Glutamatergic neuron (in vitro differentiated cells): Measurements from ENCODE around the gene MACROD1. TPM values are rescaled to one million over a fixed set of nuclear protein-coding genes. Genes with fewer than 3 reads are reported as not detected.

Experiments used
- DNase-seq: peaks from one replicate; pipeline ENCODE4 v3.0.0; 2022
- H3K27ac Mint-ChIP-seq: one replicate; pipeline ENCODE4 v1.8.0; 2020; ENCODE audit warnings: mild to moderate bottlenecking, mixed read lengths, inconsistent platforms; ENCODE audit not compliant: unreplicated experiment
- H3K27me3 Mint-ChIP-seq: one replicate; pipeline ENCODE4 v1.8.0; 2020; ENCODE audit warnings: mild to moderate bottlenecking, moderate library complexity, mixed read lengths, inconsistent platforms; ENCODE audit not compliant: unreplicated experiment
- H3K36me3 Mint-ChIP-seq: one replicate; pipeline ENCODE4 v1.8.0; 2020; ENCODE audit warnings: mild to moderate bottlenecking, mixed read lengths, inconsistent platforms; ENCODE audit not compliant: unreplicated experiment
- H3K4me1 Mint-ChIP-seq: one replicate; pipeline ENCODE4 v1.8.0; 2020; ENCODE audit warnings: mild to moderate bottlenecking, low read depth, mixed read lengths, inconsistent platforms; ENCODE audit not compliant: unreplicated experiment
- H3K4me3 Mint-ChIP-seq: one replicate; pipeline ENCODE4 v1.8.0; 2020; ENCODE audit warnings: mild to moderate bottlenecking, mixed read lengths, inconsistent platforms; ENCODE audit not compliant: unreplicated experiment
- H3K9me3 Mint-ChIP-seq: one replicate; pipeline ENCODE4 v1.8.0; 2020; ENCODE audit warnings: mild to moderate bottlenecking, moderate library complexity, mixed read lengths, inconsistent platforms; ENCODE audit not compliant: unreplicated experiment
- total RNA-seq: library from RNA; stranded (reverse); fragmentation: NEBNext Ultra II Directional; extraction: Animal tissue kit (Norgen Biotek cat#: 25700); gene quantifications from one replicate; pipeline ENCODE4 v1.2.1, GENCODE V29; 2021; ENCODE audit not compliant: unreplicated experiment
- TF ChIP-seq, protein P1 (sequence below): fragments of 200-600 bp; sonication (generic); IDR thresholded peaks from one replicate; pipeline ENCODE4 v1.5.0; 2021; ENCODE audit not compliant: partially characterized antibody, unreplicated experiment

MACROD1 gene
- total RNA-seq, 1 donor from 2014 or later, result 12.7 TPM

DNA sequence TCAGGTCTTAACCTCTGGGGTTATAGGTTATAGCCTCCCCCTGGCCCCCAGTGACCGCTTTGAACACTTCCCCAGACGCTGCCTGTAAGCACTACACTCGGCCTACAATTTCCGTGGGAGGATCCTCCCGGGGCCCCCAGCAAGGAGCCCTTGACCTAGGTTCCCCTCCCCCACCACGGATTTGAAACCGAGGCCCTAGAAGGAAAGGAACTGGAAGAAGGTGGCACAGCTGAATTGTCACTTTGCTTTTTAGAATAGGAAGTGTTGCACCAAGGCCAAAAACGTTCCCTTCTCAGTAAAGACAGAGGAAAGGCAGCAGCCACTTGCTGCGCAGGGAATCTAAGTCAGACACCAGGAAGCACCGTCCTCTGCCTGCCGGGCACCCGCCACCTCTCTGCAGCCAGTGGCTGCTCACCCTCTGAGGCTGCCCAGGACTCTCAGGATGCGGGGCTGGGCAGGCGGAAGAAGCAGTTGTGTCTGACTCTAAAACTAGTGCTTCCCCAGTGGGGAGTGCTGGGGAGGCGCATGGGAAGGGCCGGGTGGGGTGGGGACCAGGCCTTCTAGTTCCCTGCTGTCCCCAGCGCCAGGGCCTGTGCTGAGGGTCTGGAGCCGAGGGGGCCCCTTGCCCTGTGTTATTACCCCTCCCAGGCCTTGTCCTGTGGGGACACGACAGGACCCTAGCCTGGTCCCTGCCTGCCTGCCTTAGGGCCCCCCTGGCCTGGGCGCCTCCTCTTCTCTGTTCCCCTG lies 138.1 kb downstream of the MACROD1 start:
- Mint-ChIP-seq H3K36me3 (no peaks in the 10 kb centered on the region), H3K9me3 (peaks cover 12% of the 10 kb centered on the region), H3K27me3 (peaks cover 15% of the 10 kb centered on the region), H3K4me1 (peaks cover 19% of the 10 kb centered on the region), H3K4me3 (peak overlapping the region; percentile 46), H3K27ac (peak overlapping the region; percentile 52)
- TF ChIP-seq, protein P1, sequence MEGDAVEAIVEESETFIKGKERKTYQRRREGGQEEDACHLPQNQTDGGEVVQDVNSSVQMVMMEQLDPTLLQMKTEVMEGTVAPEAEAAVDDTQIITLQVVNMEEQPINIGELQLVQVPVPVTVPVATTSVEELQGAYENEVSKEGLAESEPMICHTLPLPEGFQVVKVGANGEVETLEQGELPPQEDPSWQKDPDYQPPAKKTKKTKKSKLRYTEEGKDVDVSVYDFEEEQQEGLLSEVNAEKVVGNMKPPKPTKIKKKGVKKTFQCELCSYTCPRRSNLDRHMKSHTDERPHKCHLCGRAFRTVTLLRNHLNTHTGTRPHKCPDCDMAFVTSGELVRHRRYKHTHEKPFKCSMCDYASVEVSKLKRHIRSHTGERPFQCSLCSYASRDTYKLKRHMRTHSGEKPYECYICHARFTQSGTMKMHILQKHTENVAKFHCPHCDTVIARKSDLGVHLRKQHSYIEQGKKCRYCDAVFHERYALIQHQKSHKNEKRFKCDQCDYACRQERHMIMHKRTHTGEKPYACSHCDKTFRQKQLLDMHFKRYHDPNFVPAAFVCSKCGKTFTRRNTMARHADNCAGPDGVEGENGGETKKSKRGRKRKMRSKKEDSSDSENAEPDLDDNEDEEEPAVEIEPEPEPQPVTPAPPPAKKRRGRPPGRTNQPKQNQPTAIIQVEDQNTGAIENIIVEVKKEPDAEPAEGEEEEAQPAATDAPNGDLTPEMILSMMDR, result no peak
- no peak for DNase-seq

DNA sequence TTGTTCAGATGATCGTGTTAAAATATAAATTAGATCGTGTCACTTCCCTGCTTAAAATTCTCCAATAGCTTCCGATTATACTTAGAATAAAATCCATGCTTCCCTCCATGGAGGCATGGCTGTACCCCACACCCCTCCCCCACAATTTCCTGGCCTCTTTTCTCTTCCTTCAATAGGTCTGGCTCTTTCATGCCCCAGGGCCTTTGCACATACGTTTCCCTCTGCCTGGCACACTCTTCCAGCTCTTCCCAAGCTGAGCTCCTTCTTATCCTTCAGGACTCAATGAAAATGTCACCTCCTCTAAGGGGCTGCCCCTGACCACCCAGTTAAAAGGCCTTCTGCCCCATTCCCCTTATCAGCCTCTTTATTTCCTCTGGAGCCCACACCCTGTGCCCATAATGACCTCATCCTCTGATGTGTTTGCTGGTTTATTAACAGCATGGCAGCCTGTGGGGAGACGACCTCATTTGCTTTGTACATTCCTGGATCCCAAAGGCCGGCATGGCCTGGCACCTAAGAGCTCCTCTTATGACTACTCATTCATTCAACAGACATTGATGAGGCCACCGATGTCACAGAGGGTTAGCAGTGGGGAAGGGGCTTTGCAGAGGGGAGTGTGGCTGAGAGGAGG lies 139.2 kb downstream of the MACROD1 start:
- H3K27ac Mint-ChIP-seq, result no peak overlapping the region
- DNase-seq, result no peak
- TF ChIP-seq, protein P1, result no peak
- peaks cover 12% of the 10 kb centered on the region for H3K9me3 Mint-ChIP-seq
- no peak overlapping the region for H3K4me3 Mint-ChIP-seq
- H3K4me1 Mint-ChIP-seq, result peaks cover 22% of the 10 kb centered on the region
- H3K36me3 Mint-ChIP-seq, result no peaks in the 10 kb centered on the region
- peaks cover 11% of the 10 kb centered on the region for H3K27me3 Mint-ChIP-seq

DNA sequence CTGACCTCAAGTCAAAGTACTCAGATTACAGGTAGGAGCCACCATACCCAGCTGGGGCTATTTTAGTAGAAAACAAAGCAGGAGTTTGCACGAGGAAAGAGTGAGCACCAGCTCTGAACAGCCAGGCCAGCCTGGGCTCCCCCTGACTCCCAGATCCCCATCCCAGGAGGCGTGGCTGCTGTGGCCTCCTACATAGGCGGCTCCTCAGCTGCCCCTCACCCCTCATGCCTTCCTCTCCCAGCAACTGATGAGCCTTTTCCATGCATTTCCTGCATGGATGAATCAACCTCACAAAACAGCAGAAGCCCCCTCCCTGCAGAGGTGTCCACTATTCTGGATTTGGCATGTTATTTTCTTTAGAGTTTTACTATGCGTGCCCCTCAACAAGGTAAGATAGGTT lies 140.7 kb downstream of the MACROD1 start:
- Mint-ChIP-seq H3K27me3 (peaks cover 16% of the 10 kb centered on the region), H3K9me3 (peaks cover 11% of the 10 kb centered on the region), H3K36me3 (no peaks in the 10 kb centered on the region), H3K4me1 (peaks cover 18% of the 10 kb centered on the region), H3K27ac (no peak overlapping the region), H3K4me3 (no peak overlapping the region)
- peak; percentile 44 for DNase-seq
- TF ChIP-seq, protein P1, result no peak

DNA sequence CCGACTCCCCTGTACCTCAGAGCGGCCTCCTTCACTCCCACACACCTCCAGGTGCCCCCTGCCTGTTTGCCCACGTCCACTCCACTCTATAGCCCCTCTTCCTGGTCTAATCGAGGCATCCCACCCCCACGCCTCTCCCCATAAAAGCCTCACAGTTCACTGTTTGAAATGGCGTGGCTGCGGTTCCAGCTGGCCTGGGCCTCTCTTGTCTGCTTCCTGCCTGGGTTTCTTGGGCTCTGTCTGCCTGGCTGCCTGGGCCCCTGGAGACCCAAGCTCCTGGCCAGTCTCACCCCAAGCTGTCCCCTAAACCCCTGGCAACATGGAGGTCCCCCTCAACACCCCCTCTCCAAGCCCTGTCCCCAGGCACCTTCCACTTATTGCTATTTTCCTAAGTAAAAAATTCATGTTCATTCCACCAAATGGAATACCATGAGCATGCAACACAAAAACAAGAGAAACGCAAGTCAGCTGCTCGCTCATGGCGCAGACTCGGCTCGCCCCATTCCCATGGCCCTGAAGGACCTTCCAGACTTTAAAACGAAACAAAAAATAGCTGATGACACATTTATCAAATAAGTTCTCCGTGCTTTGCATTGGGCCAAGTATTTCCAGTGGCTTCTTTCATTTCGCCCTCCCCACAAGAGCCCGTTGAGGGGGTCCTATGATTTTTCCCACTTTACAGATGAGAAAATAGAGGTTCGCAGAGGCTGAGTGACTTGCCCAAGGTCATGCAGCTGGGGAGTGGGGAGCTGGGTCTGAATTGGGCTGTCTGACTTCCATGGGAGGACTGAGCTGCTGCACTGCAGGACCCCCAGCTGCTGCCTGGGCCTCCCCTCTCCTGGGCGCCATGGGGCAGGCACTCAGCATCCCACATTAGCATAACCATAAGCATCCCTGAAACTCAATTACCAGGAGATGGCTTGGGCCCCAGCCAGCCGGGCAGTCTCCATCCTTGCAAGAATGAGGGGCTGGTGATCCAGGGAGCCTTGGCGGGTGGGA lies 141.9 kb downstream of the MACROD1 start:
- no peak for DNase-seq
- H3K27ac Mint-ChIP-seq, result no peak overlapping the region
- no peak overlapping the region for H3K4me3 Mint-ChIP-seq
- H3K9me3 Mint-ChIP-seq, result peaks cover 9% of the 10 kb centered on the region
- TF ChIP-seq, protein P1, result no peak
- H3K36me3 Mint-ChIP-seq, result no peaks in the 10 kb centered on the region
- peaks cover 12% of the 10 kb centered on the region for H3K27me3 Mint-ChIP-seq
- peaks cover 14% of the 10 kb centered on the region for H3K4me1 Mint-ChIP-seq
